ENCODE measurements around the gene OSBPL2. TPM values are rescaled to one million over a fixed set of nuclear protein-coding genes. Genes with fewer than 3 reads are reported as not detected.

Gene OSBPL2
- total and polyA plus RNA-seq, 9 of the 15 experiments (the other 6 are each of a cell fraction or from before 2014, with no cell fraction given): 2.5 to 25.6 (median 14.1) TPM

- TF ChIP-seq, protein P1, sequence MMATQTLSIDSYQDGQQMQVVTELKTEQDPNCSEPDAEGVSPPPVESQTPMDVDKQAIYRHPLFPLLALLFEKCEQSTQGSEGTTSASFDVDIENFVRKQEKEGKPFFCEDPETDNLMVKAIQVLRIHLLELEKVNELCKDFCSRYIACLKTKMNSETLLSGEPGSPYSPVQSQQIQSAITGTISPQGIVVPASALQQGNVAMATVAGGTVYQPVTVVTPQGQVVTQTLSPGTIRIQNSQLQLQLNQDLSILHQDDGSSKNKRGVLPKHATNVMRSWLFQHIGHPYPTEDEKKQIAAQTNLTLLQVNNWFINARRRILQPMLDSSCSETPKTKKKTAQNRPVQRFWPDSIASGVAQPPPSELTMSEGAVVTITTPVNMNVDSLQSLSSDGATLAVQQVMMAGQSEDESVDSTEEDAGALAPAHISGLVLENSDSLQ (IDR thresholded peaks at IDR 0.05): no peak
- TF ChIP-seq CCNT2 (IDR thresholded peaks at IDR 0.05; ENCODE audit: borderline replicate concordance, extremely low read depth, insufficient read length, low read depth, low read length): no peak
- peak; percentile 93 for TF ChIP-seq SPI1 (IDR thresholded peaks at IDR 0.05; ENCODE audit: borderline replicate concordance, low read depth, low read length)
- TF ChIP-seq VEZF1 (CRISPR knock-in tag; IDR thresholded peaks at IDR 0.05): no peak
- 0 out of 2 replicates have a peak, but pooled peaks have one; percentile 42 for TF ChIP-seq ADNP (tag; IDR thresholded peaks at IDR 0.05)
- TF ChIP-seq TFAP4 (CRISPR knock-in tag; IDR thresholded peaks at IDR 0.05; ENCODE audit: borderline replicate concordance): peak; percentile 25; the same call in 1 of the 2 replicates
- TF ChIP-seq CTCF (IDR thresholded peaks at IDR 0.05 in 2 of 3, conservative IDR thresholded peaks at IDR 0.05 in 1 of 3; ENCODE audit: insufficient read depth in 2 of 3, low read depth in 1 of 3, low read length in 3 of 3): peak in 1 of 3 experiments; percentile 15; a peak in 1 of 6 replicates
- TF ChIP-seq, protein P2, sequence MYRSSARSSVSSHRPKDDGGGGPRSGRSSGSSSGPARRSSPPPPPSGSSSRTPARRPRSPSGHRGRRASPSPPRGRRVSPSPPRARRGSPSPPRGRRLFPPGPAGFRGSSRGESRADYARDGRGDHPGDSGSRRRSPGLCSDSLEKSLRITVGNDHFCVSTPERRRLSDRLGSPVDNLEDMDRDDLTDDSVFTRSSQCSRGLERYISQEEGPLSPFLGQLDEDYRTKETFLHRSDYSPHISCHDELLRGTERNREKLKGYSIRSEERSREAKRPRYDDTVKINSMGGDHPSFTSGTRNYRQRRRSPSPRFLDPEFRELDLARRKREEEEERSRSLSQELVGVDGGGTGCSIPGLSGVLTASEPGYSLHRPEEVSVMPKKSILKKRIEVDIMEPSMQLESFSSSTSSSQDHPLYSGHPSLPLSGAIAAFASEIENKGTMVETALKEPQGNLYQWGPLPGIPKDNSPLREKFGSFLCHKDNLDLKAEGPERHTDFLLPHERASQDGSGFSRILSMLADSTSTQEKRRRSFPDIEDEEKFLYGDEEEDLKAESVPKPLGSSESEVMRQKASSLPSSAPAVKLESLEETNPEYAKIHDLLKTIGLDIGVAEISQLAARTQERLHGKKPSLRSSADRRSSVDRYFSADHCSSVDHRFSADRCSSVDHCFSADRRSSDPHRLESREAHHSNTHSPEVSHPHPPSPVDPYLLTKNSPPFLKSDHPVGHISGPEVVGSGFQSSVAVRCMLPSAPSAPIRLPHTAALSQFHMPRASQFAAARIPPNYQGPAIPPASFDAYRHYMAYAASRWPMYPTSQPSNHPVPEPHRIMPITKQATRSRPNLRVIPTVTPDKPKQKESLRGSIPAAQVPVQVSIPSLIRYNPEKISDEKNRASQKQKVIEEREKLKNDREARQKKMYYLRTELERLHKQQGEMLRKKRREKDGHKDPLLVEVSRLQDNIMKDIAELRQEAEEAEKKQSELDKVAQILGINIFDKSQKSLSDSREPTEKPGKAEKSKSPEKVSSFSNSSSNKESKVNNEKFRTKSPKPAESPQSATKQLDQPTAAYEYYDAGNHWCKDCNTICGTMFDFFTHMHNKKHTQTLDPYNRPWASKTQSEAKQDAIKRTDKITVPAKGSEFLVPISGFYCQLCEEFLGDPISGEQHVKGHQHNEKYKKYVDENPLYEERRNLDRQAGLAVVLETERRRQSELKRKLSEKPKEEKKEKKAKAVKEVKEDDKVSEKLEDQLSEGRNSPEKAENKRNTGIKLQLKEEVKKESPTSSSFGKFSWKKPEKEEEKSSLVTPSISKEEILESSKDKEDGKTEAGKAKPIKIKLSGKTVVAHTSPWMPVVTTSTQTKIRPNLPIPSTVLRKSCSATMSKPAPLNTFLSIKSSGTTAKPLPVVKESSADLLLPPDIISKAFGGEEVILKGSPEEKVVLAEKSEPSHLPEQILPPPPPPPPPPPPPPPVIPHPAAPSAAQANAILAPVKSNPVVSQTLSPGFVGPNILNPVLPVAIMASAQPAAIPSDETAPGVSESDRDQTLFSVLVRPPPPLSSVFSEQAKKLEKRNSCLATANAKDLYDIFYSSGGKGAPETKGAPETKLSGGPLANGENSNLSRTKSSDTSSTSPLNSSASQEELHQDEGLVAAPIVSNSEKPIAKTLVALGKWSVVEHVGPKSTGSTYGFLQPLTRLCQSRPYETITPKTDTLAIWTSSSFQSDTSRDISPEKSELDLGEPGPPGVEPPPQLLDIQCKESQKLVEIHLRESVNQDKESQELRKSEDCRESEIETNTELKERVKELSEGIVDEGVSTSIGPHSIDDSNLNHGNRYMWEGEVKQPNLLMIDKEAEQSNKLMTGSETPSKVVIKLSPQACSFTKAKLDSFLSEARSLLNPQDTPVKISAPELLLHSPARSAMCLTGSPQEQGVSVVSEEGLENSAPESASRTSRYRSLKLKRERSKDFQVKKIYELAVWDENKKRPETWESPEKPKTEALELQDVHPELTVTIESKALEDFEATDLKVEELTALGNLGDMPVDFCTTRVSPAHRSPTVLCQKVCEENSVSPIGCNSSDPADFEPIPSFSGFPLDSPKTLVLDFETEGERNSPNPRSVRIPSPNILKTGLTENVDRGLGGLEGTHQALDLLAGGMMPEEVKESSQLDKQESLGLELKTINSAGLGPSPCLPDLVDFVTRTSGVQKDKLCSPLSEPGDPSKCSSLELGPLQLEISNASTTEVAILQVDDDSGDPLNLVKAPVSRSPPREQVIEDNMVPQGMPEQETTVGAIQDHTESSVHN (IDR thresholded peaks at IDR 0.05; ENCODE audit: borderline replicate concordance in 1 of 2, low read depth in 1 of 2): no peak
- TF ChIP-seq RCOR1 (IDR thresholded peaks at IDR 0.05; ENCODE audit: borderline replicate concordance in 1 of 2, low read depth in 2 of 2, low read length in 2 of 2): peak; percentile 25 to 58; a peak in 1 of 4 replicates
- no peak for TF ChIP-seq ZBTB8A (IDR thresholded peaks at IDR 0.05; ENCODE audit: partially characterized antibody)
These were observed 4.6 kb upstream of the OSBPL2 start (continued) for GRCh38 chr20:62233684-62234083.

Data from K562 (cell line).